Endothelial cell of umbilical vein (primary cell): ENCODE data around the gene SCN7A. TPM values are rescaled to one million over a fixed set of nuclear protein-coding genes. Genes with fewer than 3 reads are reported as not detected.

Experiments
- BruUV-seq: library from RNA; stranded (reverse); fragments of 400-500 nt; replicated peaks from 2 replicates; lab custom pipeline; 2021; lab: Mats Ljungman, UMichigan
- CTCF ChIA-PET: fragments of 300-600, 350-600 bp; sonication (Branson Sonifier 250); formaldehyde crosslinking; loops from one replicate; lab custom pipeline; 2021; ENCODE audit warnings: antibody characterized with exemption, inconsistent platforms; lab: Charles Lee
- POLR2A ChIA-PET: fragments of 300-600, 350-600 bp; sonication (Branson Sonifier 250); formaldehyde crosslinking; loops from one replicate; lab custom pipeline; 2021; ENCODE audit warnings: antibody characterized with exemption, inconsistent platforms; lab: Charles Lee
- DNase-seq: peaks from one replicate; pipeline ENCODE4 v3.0.0-alpha.2; 2011; ENCODE audit warnings: low read depth, low spot score
- FAIRE-seq: peaks from 2 replicates; lab custom pipeline; 2011; peaks lifted over from hg19 to GRCh38; lab: Jason Lieb, UNC
- H2AFZ ChIP-seq: 2 replicates; pipeline ENCODE4 v1.6.0; 2012; ENCODE audit warnings: low read depth, low read length, control low read depth, inconsistent platforms
- H3K27ac ChIP-seq: 2 replicates; pipeline ENCODE4 v1.5.1; 2011; ENCODE audit warnings: low read depth, mild to moderate bottlenecking, control low read depth, low read length, moderate library complexity; ENCODE audit not compliant: insufficient read depth
- H3K27me3 ChIP-seq, 2 experiments: 2 replicates each; pipeline versions ENCODE4 v1.6.0 to v1.6.1; 2011; ENCODE audit warnings: low read length in 2 of 2, mixed read lengths in 1 of 2; ENCODE audit not compliant: control insufficient read depth in 2 of 2, insufficient read depth in 2 of 2
- H3K36me3 ChIP-seq, 2 experiments: 2 replicates in 1 of 2; 3 replicates in 1 of 2; pipeline ENCODE4 v1.5.1; 2011; ENCODE audit warnings: low read length in 2 of 2, mild to moderate bottlenecking in 1 of 2, moderate library complexity in 1 of 2; ENCODE audit not compliant: control insufficient read depth in 2 of 2, insufficient read depth in 2 of 2; ENCODE audit errors: extremely low read depth in 1 of 2
- H3K4me1 ChIP-seq: 3 replicates; pipeline ENCODE4 v1.5.1; 2011; ENCODE audit warnings: mild to moderate bottlenecking, low read length; ENCODE audit not compliant: control insufficient read depth, insufficient read depth; ENCODE audit errors: extremely low read depth
- H3K4me2 ChIP-seq: 2 replicates; pipeline ENCODE4 v1.6.1; 2011; ENCODE audit warnings: low read length, control low read depth, mixed read lengths; ENCODE audit not compliant: insufficient read depth
- H3K4me3 ChIP-seq, 3 experiments: fragments of 200-600 bp in 1 of 3; sonication (generic), shearing (Covaris generic) in 1 of 3; replicated peaks in 1 of 3; 2 replicates each; pipeline ENCODE4 v1.5.1; 2011 to 2016; ENCODE audit warnings: control low read depth in 3 of 3, low read length in 3 of 3, mild to moderate bottlenecking in 2 of 3, inconsistent platforms in 1 of 3, low read depth in 1 of 3, moderate library complexity in 1 of 3; ENCODE audit not compliant: insufficient read depth in 1 of 3
- H3K79me2 ChIP-seq: 2 replicates; pipeline ENCODE4 v1.6.0; 2012; ENCODE audit warnings: low read length, inconsistent platforms; ENCODE audit not compliant: control insufficient read depth, insufficient read depth
- H3K9ac ChIP-seq: replicated peaks from 2 replicates; pipeline ENCODE3; 2011; ENCODE audit warnings: low read length, control low read depth; ENCODE audit not compliant: insufficient read depth; ENCODE audit errors: extremely low read depth
- H3K9me1 ChIP-seq: replicated peaks from 3 replicates; pipeline ENCODE4 v1.6.0; 2011; ENCODE audit warnings: mild to moderate bottlenecking, low read length; ENCODE audit not compliant: control insufficient read depth, insufficient read depth; ENCODE audit errors: extremely low read depth
- H3K9me3 ChIP-seq: replicated peaks from 2 replicates; pipeline ENCODE4 v1.5.1; 2012; ENCODE audit warnings: low read length, inconsistent platforms; ENCODE audit not compliant: control insufficient read depth, insufficient read depth
- H4K20me1 ChIP-seq: replicated peaks from 2 replicates; pipeline ENCODE3; 2011; ENCODE audit warnings: mild to moderate bottlenecking, low read length; ENCODE audit not compliant: control insufficient read depth, insufficient read depth; ENCODE audit errors: extremely low read depth
- CTCF ChIP-seq, 2 donors: IDR thresholded peaks; 1 replicate in 1 of 2; 2 replicates in 1 of 2; pipeline ENCODE4 v1.5.1; 2011; ENCODE audit warnings: low read length in 2 of 2, mild to moderate bottlenecking in 2 of 2, moderate library complexity in 2 of 2, control low read depth in 1 of 2, inconsistent platforms in 1 of 2, low read depth in 1 of 2; ENCODE audit not compliant: insufficient read depth in 1 of 2; ENCODE audit errors: extremely low read depth in 1 of 2
- EZH2 ChIP-seq: IDR thresholded peaks from 2 replicates; pipeline ENCODE4 v1.6.1; 2012; ENCODE audit warnings: borderline replicate concordance, low read depth, mild to moderate bottlenecking, moderate library complexity, low read length, inconsistent platforms; ENCODE audit not compliant: severe bottlenecking
- FOS ChIP-seq: IDR thresholded peaks from 2 replicates; pipeline ENCODE4 v1.6.1; 2011; ENCODE audit warnings: mild to moderate bottlenecking, low read length, moderate library complexity, borderline replicate concordance; ENCODE audit not compliant: insufficient read depth
- GATA2 ChIP-seq: IDR thresholded peaks from 2 replicates; pipeline ENCODE4 v1.7.0; 2011; ENCODE audit warnings: low read depth, mild to moderate bottlenecking, moderate library complexity, mixed read lengths, low read length; ENCODE audit not compliant: insufficient read length, insufficient read depth
- JUN ChIP-seq: IDR thresholded peaks from 2 replicates; pipeline ENCODE4 v1.6.1; 2011; ENCODE audit warnings: borderline replicate concordance, low read depth; ENCODE audit not compliant: insufficient read length, insufficient read depth
- MAX ChIP-seq: IDR thresholded peaks from 2 replicates; pipeline ENCODE4 v1.6.1; 2011; ENCODE audit not compliant: insufficient read depth, insufficient read length
- MYC ChIP-seq: IDR thresholded peaks from one replicate; pipeline ENCODE4 v1.6.1; 2011; ENCODE audit warnings: mild to moderate bottlenecking, low read depth, low read length
- POLR2A ChIP-seq: IDR thresholded peaks from 2 replicates; pipeline ENCODE4 v1.6.1; 2012; ENCODE audit warnings: low read depth, mild to moderate bottlenecking, control low read depth, low read length
- POLR2AphosphoS5 ChIP-seq: IDR thresholded peaks from 2 replicates; pipeline ENCODE4 v1.6.1; 2012; ENCODE audit warnings: low read depth, mild to moderate bottlenecking, control low read depth, low read length, moderate library complexity; ENCODE audit not compliant: insufficient read depth
- dilution Hi-C: fragments of 300-500 bp; cut with MboI; formaldehyde crosslinking; loops from one replicate; pipeline ENCODE4 v1.15.0; 2019; ENCODE audit warnings: low sequenced_read_pairs; ENCODE audit not compliant: extremely low pct_ligation_motif_present
- intact Hi-C: fragments of 100-400 bp; cut with micrococcal nuclease; formaldehyde crosslinking; loops from one replicate; pipeline ENCODE4 v1.10.0; 2022
- polyA plus RNA-seq, 4 experiments: library from polyadenylated mRNA; depleted of rRNA in 3 of 4; stranded (reverse) in 3 of 4; unstranded in 1 of 4; fragments of >200 nt; gene quantifications; 2 replicates each; pipeline versions ENCODE4 v1.2.1 to v1.2.3, GENCODE V29; 2011 to 2012; ENCODE audit warnings: missing spikeins in 1 of 4
- total RNA-seq: library from RNA; stranded (reverse); gene quantifications from 2 replicates; pipeline ENCODE4 v1.2.3, GENCODE V29; 2021

Gene SCN7A
- total and polyA plus RNA-seq, 2 donors (not counting 3 experiments of a cell fraction or from before 2014, with no cell fraction given), result not detected

GRCh38 chr2:166499281-166499680 lies 5.2 kb upstream of the SCN7A start:
- no peak overlapping the region for H3K4me2 ChIP-seq
- H3K9me3 ChIP-seq, result no peaks in the 10 kb centered on the region
- H3K27ac ChIP-seq, result no peak overlapping the region
- peaks cover 0 to 9% of the 10 kb centered on the region in 2 experiments for H3K27me3 ChIP-seq
- no peaks in the 10 kb centered on the region for H3K4me1 ChIP-seq
- ChIA-PET POLR2A (no interaction called here), CTCF (no interaction called here)
- no peak for DNase-seq
- H3K36me3 ChIP-seq, result no peaks in the 10 kb centered on the region
- H3K4me3 ChIP-seq, result no peak overlapping the region
- intact Hi-C loops, result no loop called here
- H4K20me1 ChIP-seq, result no peaks in the 10 kb centered on the region
- BruUV-seq, result no TSS peak
- dilution Hi-C loops, result no loop called here
- no peaks in the 10 kb centered on the region for H3K9me1 ChIP-seq
- no peak overlapping the region for H2AFZ ChIP-seq
- no peak for TF ChIP-seq POLR2A
- TF ChIP-seq CTCF (IDR thresholded peaks at IDR 0.05; ENCODE audit: extremely low read depth in 1 of 2, insufficient read depth in 1 of 2, low read depth in 1 of 2, low read length in 2 of 2), result no peak
- no peak for TF ChIP-seq EZH2
- TF ChIP-seq MAX, result no peak
- no peak for TF ChIP-seq POLR2AphosphoS5
- FAIRE-seq, result no peak
- no peaks in the 10 kb centered on the region for H3K79me2 ChIP-seq
- no peak overlapping the region for H3K9ac ChIP-seq

- DNase-seq (no peak), FAIRE-seq (no peak)
- CTCF ChIA-PET, result no interaction called here
- TF ChIP-seq MYC, result no peak
- no peak for TF ChIP-seq POLR2AphosphoS5
- no peak for TF ChIP-seq POLR2A
- TF ChIP-seq CTCF (IDR thresholded peaks at IDR 0.05; ENCODE audit: extremely low read depth in 1 of 2, insufficient read depth in 1 of 2, low read depth in 1 of 2, low read length in 2 of 2), result no peak
- no peak for TF ChIP-seq GATA2
- TF ChIP-seq EZH2, result no peak
- no peak for TF ChIP-seq FOS
- no peak for TF ChIP-seq JUN
- TF ChIP-seq MAX, result no peak
- dilution Hi-C loops (no loop called here), intact Hi-C loops (no loop called here)
- H3K27ac ChIP-seq, result no peak overlapping the region
- no peak overlapping the region for H3K4me3 ChIP-seq
- BruUV-seq, result no TSS peak
- H2AFZ ChIP-seq, result no peak overlapping the region
- no peak overlapping the region for H3K4me2 ChIP-seq
- no peaks in the 10 kb centered on the region for H4K20me1 ChIP-seq
- H3K4me1 ChIP-seq, result no peaks in the 10 kb centered on the region
- H3K9ac ChIP-seq, result no peak overlapping the region
- no peaks in the 10 kb centered on the region for H3K36me3 ChIP-seq
- no peaks in the 10 kb centered on the region for H3K9me1 ChIP-seq
- no peaks in the 10 kb centered on the region for H3K79me2 ChIP-seq
- POLR2A ChIA-PET, result no interaction called here
- no peaks in the 10 kb centered on the region for H3K9me3 ChIP-seq
- peaks cover 4 to 22% of the 10 kb centered on the region in 2 experiments for H3K27me3 ChIP-seq
These were observed 2.6 kb downstream of the SCN7A start for GRCh38 chr2:166491461-166491860.
